ENCODE results near the gene D2HGDH.

DNA sequence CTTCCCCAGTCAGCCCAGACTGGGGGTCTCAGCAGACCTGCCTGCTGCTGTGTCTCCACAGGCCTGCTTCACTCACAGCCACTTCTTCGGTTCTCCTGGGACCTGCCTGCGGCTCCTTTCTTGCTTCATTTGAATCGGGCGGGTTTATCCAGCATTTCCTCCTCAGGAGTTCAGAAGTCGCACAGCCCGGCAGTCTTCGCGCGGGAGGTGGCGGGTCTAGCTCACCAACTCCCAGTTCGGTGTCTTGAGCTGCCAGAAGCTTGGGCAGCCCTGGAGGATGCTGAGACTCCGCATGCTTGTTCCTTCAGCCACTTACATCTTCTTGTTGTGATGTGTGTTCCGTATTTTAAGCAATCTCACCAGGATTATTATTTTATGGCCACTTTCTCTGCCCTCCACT is 10.8 kb downstream of the D2HGDH start:
- TF ChIP-seq CTCF (IDR thresholded peaks at IDR 0.05) (no peak), POLR2A (IDR thresholded peaks at IDR 0.05) (no peak)
